OCI-LY7 (cell line): ENCODE results near the gene VKORC1L1. TPM values are rescaled to one million over a fixed set of nuclear protein-coding genes. Genes with fewer than 3 reads are reported as not detected.
"Not testable (repeated sequence)": the region's sequence is repeated elsewhere in the genome, so short reads cannot be mapped to it uniquely, and the experiment has no call there.

ENCODE experiments used
- BruUV-seq: library from RNA; stranded (reverse); fragments of 400-500 nt; replicated peaks from 2 replicates; lab custom pipeline; 2021; lab: Mats Ljungman, UMichigan
- CTCF ChIA-PET: fragments of 300-600 bp; sonication (Branson Sonifier 250); formaldehyde crosslinking; loops from one replicate; lab custom pipeline; 2022; ENCODE audit warnings: antibody characterized with exemption; ENCODE audit not compliant: unreplicated experiment; lab: Charles Lee
- POLR2A ChIA-PET: fragments of 300-600 bp; sonication (Branson Sonifier 250); formaldehyde crosslinking; loops from one replicate; lab custom pipeline; 2022; ENCODE audit warnings: antibody characterized with exemption; lab: Charles Lee
- DNase-seq: peaks from one replicate; pipeline ENCODE4 v3.0.0-alpha.2; 2015; ENCODE audit warnings: low spot score
- H2AFZ ChIP-seq: fragments of 200-600 bp; sonication (generic), shearing (Covaris generic); 2 replicates; pipeline ENCODE4 v1.6.1; 2014; ENCODE audit warnings: mild to moderate bottlenecking, antibody characterized with exemption, low read length, moderate library complexity
- H3K27ac ChIP-seq: fragments of 200-600 bp; sonication (generic); 2 replicates; pipeline ENCODE4 v1.5.1; 2014; ENCODE audit warnings: mixed run types, low read depth, mild to moderate bottlenecking, moderate library complexity, low read length, inconsistent platforms; ENCODE audit not compliant: poor library complexity, severe bottlenecking
- H3K36me3 ChIP-seq: fragments of 200-600 bp; sonication (generic); 2 replicates; pipeline ENCODE4 v1.6.1; 2014; ENCODE audit warnings: mild to moderate bottlenecking, antibody characterized with exemption, low read length, moderate library complexity, mixed read lengths; ENCODE audit not compliant: insufficient read depth
- H3K4me1 ChIP-seq: fragments of 200-600 bp; sonication (generic); 2 replicates; pipeline ENCODE4 v1.5.1; 2014; ENCODE audit warnings: mild to moderate bottlenecking, low read length; ENCODE audit not compliant: insufficient read depth, poor library complexity, severe bottlenecking
- H3K4me2 ChIP-seq: fragments of 200-600 bp; sonication (generic); 2 replicates; pipeline ENCODE4 v1.6.1; 2014; ENCODE audit warnings: mild to moderate bottlenecking, low read length
- H3K4me3 ChIP-seq: fragments of 200-600 bp; sonication (generic); 2 replicates; pipeline ENCODE4 v1.5.1; 2014; ENCODE audit warnings: mild to moderate bottlenecking, low read depth, low read length; ENCODE audit not compliant: poor library complexity, severe bottlenecking
- H3K79me2 ChIP-seq: fragments of 200-600 bp; sonication (generic); 2 replicates; pipeline ENCODE4 v1.6.1; 2016; ENCODE audit warnings: low read depth, mild to moderate bottlenecking, low read length, moderate library complexity, mixed read lengths; ENCODE audit not compliant: insufficient read depth
- H3K9me2 ChIP-seq: fragments of 200-600 bp; sonication (generic); 2 replicates; pipeline ENCODE4 v1.6.1; 2016; ENCODE audit warnings: mild to moderate bottlenecking, low read length, mixed read lengths; ENCODE audit not compliant: insufficient read depth
- H3K9me3 ChIP-seq: fragments of 200-600 bp; sonication (generic); 2 replicates; pipeline ENCODE4 v1.6.1; 2014; ENCODE audit warnings: mild to moderate bottlenecking, mixed run types, low read length, mixed read lengths
- H4K20me1 ChIP-seq: fragments of 200-600 bp; sonication (generic); 2 replicates; pipeline ENCODE4 v1.6.1; 2014; ENCODE audit warnings: mild to moderate bottlenecking, antibody characterized with exemption, low read length, moderate library complexity, mixed read lengths; ENCODE audit not compliant: insufficient read depth
- EZH2phosphoT487 ChIP-seq: fragments of 200-600 bp; sonication (generic); IDR thresholded peaks from 2 replicates; pipeline ENCODE4 v1.6.1; 2018; ENCODE audit warnings: low read depth, borderline replicate concordance, mild to moderate bottlenecking, mixed run types, antibody characterized with exemption, low read length, moderate library complexity, mixed read lengths
- intact Hi-C: fragments of 100-400 bp; cut with micrococcal nuclease; formaldehyde crosslinking; loops from one replicate; pipeline ENCODE4 v1.10.0; 2022; ENCODE audit not compliant: unreplicated experiment
- total RNA-seq, 2 experiments: library from RNA; depleted of rRNA in 1 of 2; stranded (reverse); fragments of >200 nt in 1 of 2; shearing (Covaris generic) in 1 of 2; gene quantifications; 2 replicates each; pipeline ENCODE4 v1.2.3, GENCODE V29; 2014 to 2022
- TF ChIP-seq, protein P1 (sequence below): fragments of 200-600 bp; sonication (generic); conservative IDR thresholded peaks from 2 replicates; pipeline ENCODE4 v1.5.1; 2014; ENCODE audit warnings: mild to moderate bottlenecking, antibody characterized with exemption, low read length, moderate library complexity, mixed read lengths

Gene VKORC1L1
- total RNA-seq, 2 experiments from 2014 or later = 17.4 to 31.9 TPM

DNA sequence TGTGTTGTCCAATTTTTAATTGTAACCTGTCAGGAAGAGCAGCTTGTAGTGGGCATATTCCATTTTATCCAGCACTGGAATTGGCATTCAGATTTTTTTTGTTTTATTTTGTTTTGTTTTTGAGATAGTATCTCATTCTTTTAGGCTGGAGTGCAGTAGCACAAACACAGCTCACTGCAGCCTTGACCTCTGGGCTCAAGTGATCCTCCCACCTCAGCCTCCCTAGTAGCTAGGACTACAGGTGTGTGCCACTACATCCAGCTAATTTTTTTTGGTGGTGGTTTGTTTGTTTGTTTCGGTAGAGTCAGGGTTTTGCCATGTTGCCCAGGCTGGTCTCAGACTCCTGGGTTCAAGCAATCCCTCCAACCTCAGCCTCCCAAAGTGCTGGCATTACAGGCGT is 64.4 kb downstream of the VKORC1L1 start:
- Histone ChIP-seq H3K79me2 (peaks cover 48% of the 10 kb centered on the region), H3K4me3 (no peak overlapping the region), H4K20me1 (no peaks in the 10 kb centered on the region), H3K4me1 (no peaks in the 10 kb centered on the region), H2AFZ (no peak overlapping the region), H3K9me3 (no peaks in the 10 kb centered on the region), H3K9me2 (no peaks in the 10 kb centered on the region), H3K27ac (no peak overlapping the region), H3K4me2 (no peak overlapping the region), H3K36me3 (peaks cover 60% of the 10 kb centered on the region)
- intact Hi-C loops = no loop called here
- POLR2A ChIA-PET = interaction anchor here (0.6 kb wide), 1 partner anchor 12 kb away, joined by 3 read pairs; no protein-coding TSS in a partner anchor
- BruUV-seq = no TSS peak
- DNase-seq = no peak
- CTCF ChIA-PET = no interaction called here
- TF ChIP-seq, protein P1, sequence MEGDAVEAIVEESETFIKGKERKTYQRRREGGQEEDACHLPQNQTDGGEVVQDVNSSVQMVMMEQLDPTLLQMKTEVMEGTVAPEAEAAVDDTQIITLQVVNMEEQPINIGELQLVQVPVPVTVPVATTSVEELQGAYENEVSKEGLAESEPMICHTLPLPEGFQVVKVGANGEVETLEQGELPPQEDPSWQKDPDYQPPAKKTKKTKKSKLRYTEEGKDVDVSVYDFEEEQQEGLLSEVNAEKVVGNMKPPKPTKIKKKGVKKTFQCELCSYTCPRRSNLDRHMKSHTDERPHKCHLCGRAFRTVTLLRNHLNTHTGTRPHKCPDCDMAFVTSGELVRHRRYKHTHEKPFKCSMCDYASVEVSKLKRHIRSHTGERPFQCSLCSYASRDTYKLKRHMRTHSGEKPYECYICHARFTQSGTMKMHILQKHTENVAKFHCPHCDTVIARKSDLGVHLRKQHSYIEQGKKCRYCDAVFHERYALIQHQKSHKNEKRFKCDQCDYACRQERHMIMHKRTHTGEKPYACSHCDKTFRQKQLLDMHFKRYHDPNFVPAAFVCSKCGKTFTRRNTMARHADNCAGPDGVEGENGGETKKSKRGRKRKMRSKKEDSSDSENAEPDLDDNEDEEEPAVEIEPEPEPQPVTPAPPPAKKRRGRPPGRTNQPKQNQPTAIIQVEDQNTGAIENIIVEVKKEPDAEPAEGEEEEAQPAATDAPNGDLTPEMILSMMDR = no peak
- TF ChIP-seq EZH2phosphoT487 = no peak

- no peak overlapping the region for H2AFZ ChIP-seq
- TF ChIP-seq, protein P1 = no peak
- no peak for TF ChIP-seq EZH2phosphoT487
- H3K79me2 ChIP-seq = peaks cover 43% of the 10 kb centered on the region
- H3K4me2 ChIP-seq = no peak overlapping the region
- no TSS peak for BruUV-seq
- ChIA-PET POLR2A (interaction anchor here (0.6 kb wide), 1 partner anchor 8 kb away, joined by 3 read pairs; no protein-coding TSS in a partner anchor), CTCF (no interaction called here)
- H3K9me3 ChIP-seq = no peaks in the 10 kb centered on the region
- no peaks in the 10 kb centered on the region for H4K20me1 ChIP-seq
- H3K9me2 ChIP-seq = no peaks in the 10 kb centered on the region
- H3K27ac ChIP-seq = no peak overlapping the region
- no peak overlapping the region for H3K4me3 ChIP-seq
- intact Hi-C loops = no loop called here
- DNase-seq = no peak
- peaks cover 60% of the 10 kb centered on the region for H3K36me3 ChIP-seq
- H3K4me1 ChIP-seq = no peaks in the 10 kb centered on the region
These were observed 65.5 kb downstream of the VKORC1L1 start for GRCh38 chr7:65938336-65938895.

- intact Hi-C loops, H2AFZ ChIP-seq, H3K9me3 ChIP-seq, H3K79me2 ChIP-seq, POLR2A ChIA-PET, BruUV-seq, H4K20me1 ChIP-seq, H3K9me2 ChIP-seq, DNase-seq, H3K4me1 ChIP-seq, H3K4me3 ChIP-seq, H3K4me2 ChIP-seq, H3K27ac ChIP-seq, CTCF ChIA-PET: not testable (repeated sequence)
- peaks cover 12% of the 10 kb centered on the region for H3K36me3 ChIP-seq
These were observed 72.9 kb downstream of the VKORC1L1 start for GRCh38 chr7:65945787-65946186.
